ENCODE data around the gene GMCL2. TPM values are rescaled to one million over a fixed set of nuclear protein-coding genes. Genes with fewer than 3 reads are reported as not detected.

Gene GMCL2
- total RNA-seq, 1 experiment from 2014 or later = not detected

DNA sequence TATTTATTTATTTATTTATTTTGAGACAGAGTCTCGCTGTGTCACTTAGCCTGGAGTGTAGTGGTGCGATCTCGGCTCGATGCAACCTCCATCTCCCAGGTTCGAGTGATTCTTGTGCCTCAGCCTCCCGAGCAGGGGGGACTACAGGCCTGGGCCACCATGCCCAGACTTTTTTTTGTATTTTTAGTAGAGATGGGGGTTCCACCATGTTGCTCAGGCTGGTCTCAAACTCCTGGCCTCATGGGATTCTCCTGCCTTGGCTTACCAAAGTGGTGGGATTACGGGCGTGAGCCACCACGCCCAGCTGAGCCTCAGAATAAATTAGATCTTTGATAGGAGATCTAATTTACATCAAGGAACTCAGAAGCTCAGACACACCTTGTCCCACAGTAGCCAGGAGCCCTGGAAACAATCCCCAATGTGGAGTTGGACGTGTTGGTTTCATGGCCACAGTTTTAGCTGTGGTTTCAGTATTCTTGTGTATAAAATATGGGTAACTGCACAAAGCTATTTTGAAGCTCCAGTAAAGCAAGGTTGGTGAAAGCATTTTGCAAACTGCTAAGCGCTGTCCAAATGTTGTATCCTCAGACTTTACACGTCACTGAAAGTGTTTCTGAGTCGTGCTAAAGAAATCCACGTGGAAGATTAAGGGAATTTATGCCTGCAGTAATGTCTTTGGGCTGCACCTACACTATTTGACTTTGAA, 14.2 kb upstream of the GMCL2 start:
- Histone ChIP-seq H3K4me3 (replicated peaks in 1 of 2; ENCODE audit: low read depth in 1 of 2, low read length in 2 of 2) (peak overlapping the region in 1 of 2 experiments; percentile 14; a peak in 1 of 4 replicates), H3K4me1 (ENCODE audit: control insufficient read depth in 1 of 2, insufficient read depth in 2 of 2, low read length in 2 of 2) (peaks cover 12 to 35% of the 10 kb centered on the region in 2 experiments), H3K36me3 (ENCODE audit: control insufficient read depth in 1 of 2, insufficient read depth in 2 of 2, low read length in 2 of 2) (peaks cover under 1 to 11% of the 10 kb centered on the region in 2 experiments; a peak in 2 of 4 replicates), H2AFZ (ENCODE audit: low read depth, low read length, poor library complexity, severe bottlenecking) (peak overlapping the region; percentile 6), H3K9ac (ENCODE audit: low read length) (peak overlapping the region; percentile 20; the same call in 1 of the 2 replicates), H3K4me2 (ENCODE audit: low read length) (peak overlapping the region; percentile 60), H3K9me3 (ENCODE audit: control insufficient read depth in 1 of 2, insufficient read depth in 1 of 2, low read depth in 1 of 2, low read length in 2 of 2) (no peaks in the 10 kb centered on the region), H3K79me2 (ENCODE audit: insufficient read depth, low read length) (peaks cover 27% of the 10 kb centered on the region), H4K20me1 (ENCODE audit: insufficient read depth) (peaks cover 11% of the 10 kb centered on the region), H3K9me2 (ENCODE audit: insufficient read depth) (no peaks in the 10 kb centered on the region), H3K27ac (ENCODE audit: low read depth, low read length) (no peak overlapping the region), H3K27me3 (ENCODE audit: insufficient read depth, low read length) (no peaks in the 10 kb centered on the region)
- intact Hi-C loops (cut with micrococcal nuclease) = no loop called here
- TF ChIP-seq FOSL1 (IDR thresholded peaks at IDR 0.05; ENCODE audit: low read depth) (no peak), POLR2AphosphoS5 (IDR thresholded peaks at IDR 0.05; ENCODE audit: low read depth, low read length) (no peak), EGR1 (IDR thresholded peaks at IDR 0.05; ENCODE audit: low read depth) (no peak)
- TF ChIP-seq, protein P1, sequence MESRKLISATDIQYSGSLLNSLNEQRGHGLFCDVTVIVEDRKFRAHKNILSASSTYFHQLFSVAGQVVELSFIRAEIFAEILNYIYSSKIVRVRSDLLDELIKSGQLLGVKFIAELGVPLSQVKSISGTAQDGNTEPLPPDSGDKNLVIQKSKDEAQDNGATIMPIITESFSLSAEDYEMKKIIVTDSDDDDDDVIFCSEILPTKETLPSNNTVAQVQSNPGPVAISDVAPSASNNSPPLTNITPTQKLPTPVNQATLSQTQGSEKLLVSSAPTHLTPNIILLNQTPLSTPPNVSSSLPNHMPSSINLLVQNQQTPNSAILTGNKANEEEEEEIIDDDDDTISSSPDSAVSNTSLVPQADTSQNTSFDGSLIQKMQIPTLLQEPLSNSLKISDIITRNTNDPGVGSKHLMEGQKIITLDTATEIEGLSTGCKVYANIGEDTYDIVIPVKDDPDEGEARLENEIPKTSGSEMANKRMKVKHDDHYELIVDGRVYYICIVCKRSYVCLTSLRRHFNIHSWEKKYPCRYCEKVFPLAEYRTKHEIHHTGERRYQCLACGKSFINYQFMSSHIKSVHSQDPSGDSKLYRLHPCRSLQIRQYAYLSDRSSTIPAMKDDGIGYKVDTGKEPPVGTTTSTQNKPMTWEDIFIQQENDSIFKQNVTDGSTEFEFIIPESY (IDR thresholded peaks at IDR 0.05; ENCODE audit: extremely low read depth, insufficient replicate concordance, low read length) = no peak
- BruUV-seq (replicated peaks) = no TSS peak
- POLR2A ChIA-PET = no interaction called here
- CTCF ChIA-PET = no interaction called here
- RAD21 ChIA-PET (ENCODE audit: low non-redundant PET in 1 of 2, low total read pairs in 2 of 2, uncharacterized antibody in 2 of 2, unreplicated experiment in 2 of 2) = no interaction called here
- DNase-seq (ENCODE audit: low read depth, low spot score) (no peak), ATAC-seq (no peak)
